HEK293T (cell line): ENCODE measurements around the gene RSU1.

ENCODE experiments used
- ARNT ChIP-seq: fragments of 450-650 bp; IDR thresholded peaks from 2 replicates; pipeline ENCODE4 v1.6.1; 2017; ENCODE audit warnings: mild to moderate bottlenecking
- BHLHE40 ChIP-seq: fragments of 450-650 bp; IDR thresholded peaks from 2 replicates; pipeline ENCODE4 v1.6.1; 2016; ENCODE audit warnings: mild to moderate bottlenecking, moderate library complexity, borderline replicate concordance
- CTBP1 ChIP-seq: fragments of 450-650 bp; IDR thresholded peaks from 2 replicates; pipeline ENCODE4 v1.6.1; 2016; ENCODE audit warnings: borderline replicate concordance
- ELF4 ChIP-seq: fragments of 450-650 bp; IDR thresholded peaks from 2 replicates; pipeline ENCODE4 v1.6.1; 2017; ENCODE audit warnings: antibody characterized with exemption
- FOXK2 ChIP-seq: fragments of 450-650 bp; IDR thresholded peaks from 2 replicates; pipeline ENCODE4 v1.6.1; 2016; ENCODE audit warnings: mild to moderate bottlenecking
- FOXM1 ChIP-seq: fragments of 450-650 bp; IDR thresholded peaks from 2 replicates; pipeline ENCODE4 v1.6.1; 2017; ENCODE audit warnings: mild to moderate bottlenecking, borderline replicate concordance
- HDGF ChIP-seq: fragments of 450-650 bp; IDR thresholded peaks from 2 replicates; pipeline ENCODE4 v1.6.1; 2017; ENCODE audit warnings: antibody characterized with exemption, borderline replicate concordance
- LEF1 ChIP-seq: fragments of 450-650 bp; IDR thresholded peaks from 2 replicates; pipeline ENCODE4 v1.6.1; 2017; ENCODE audit warnings: mild to moderate bottlenecking, borderline replicate concordance
- NFRKB ChIP-seq: fragments of 450-650 bp; IDR thresholded peaks from 2 replicates; pipeline ENCODE4 v1.6.1; 2016; ENCODE audit warnings: mild to moderate bottlenecking, moderate library complexity
- SP1 ChIP-seq: fragments of 450-650 bp; IDR thresholded peaks from 2 replicates; pipeline ENCODE4 v1.6.1; 2017
- SUZ12 ChIP-seq: fragments of 450-650 bp; IDR thresholded peaks from 2 replicates; pipeline ENCODE4 v1.6.1; 2016; ENCODE audit warnings: mild to moderate bottlenecking
- TARDBP ChIP-seq: fragments of 450-650 bp; IDR thresholded peaks from 2 replicates; pipeline ENCODE4 v1.6.1; 2016
- TF ChIP-seq, protein P1 (sequence below): fragments of 450-650 bp; IDR thresholded peaks from 2 replicates; pipeline ENCODE4 v1.6.1; 2016

DNA sequence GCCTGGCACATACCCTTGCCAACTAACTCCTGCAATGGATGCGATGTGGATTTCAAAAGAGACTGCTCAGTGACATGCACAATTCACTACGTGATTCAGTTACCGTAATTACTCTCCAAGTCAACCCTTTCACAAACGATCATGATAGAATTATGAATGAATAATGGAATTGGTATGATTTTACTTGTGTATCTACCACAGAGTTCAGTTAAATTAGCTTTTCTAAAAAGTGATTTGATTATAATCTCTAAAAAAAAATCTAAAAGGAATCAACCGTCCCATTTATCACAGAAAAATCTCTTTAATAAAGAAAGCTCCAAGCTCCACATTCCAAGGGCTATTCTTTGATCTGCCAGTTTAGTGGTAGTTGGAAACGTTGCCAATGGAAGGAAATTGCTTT lies 30.4 kb upstream of the RSU1 start:
- TF ChIP-seq BHLHE40 = no peak
- TF ChIP-seq ELF4 = no peak
- no peak for TF ChIP-seq LEF1
- no peak for TF ChIP-seq TARDBP
- no peak for TF ChIP-seq SP1
- TF ChIP-seq NFRKB = no peak
- no peak for TF ChIP-seq SUZ12
- TF ChIP-seq HDGF = no peak
- no peak for TF ChIP-seq FOXM1
- TF ChIP-seq ARNT = no peak
- TF ChIP-seq, protein P1, sequence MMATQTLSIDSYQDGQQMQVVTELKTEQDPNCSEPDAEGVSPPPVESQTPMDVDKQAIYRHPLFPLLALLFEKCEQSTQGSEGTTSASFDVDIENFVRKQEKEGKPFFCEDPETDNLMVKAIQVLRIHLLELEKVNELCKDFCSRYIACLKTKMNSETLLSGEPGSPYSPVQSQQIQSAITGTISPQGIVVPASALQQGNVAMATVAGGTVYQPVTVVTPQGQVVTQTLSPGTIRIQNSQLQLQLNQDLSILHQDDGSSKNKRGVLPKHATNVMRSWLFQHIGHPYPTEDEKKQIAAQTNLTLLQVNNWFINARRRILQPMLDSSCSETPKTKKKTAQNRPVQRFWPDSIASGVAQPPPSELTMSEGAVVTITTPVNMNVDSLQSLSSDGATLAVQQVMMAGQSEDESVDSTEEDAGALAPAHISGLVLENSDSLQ = no peak
- TF ChIP-seq FOXK2 = no peak
- no peak for TF ChIP-seq CTBP1
